ENCODE data around the gene MAPK8IP1.

- no peak for TF ChIP-seq CTCF (IDR thresholded peaks at IDR 0.05; ENCODE audit: insufficient read depth, low read length)
- TF ChIP-seq POLR2AphosphoS5 (IDR thresholded peaks at IDR 0.05; ENCODE audit: low read depth), result no peak
Measured at GRCh38 chr11:45906096-45906682, 20.7 kb downstream of the MAPK8IP1 start.

All from HL-60 (cell line).